Activated T-cell treated with anti-CD3 and anti-CD28 coated beads, Interleukin-2, amount 50 U/mL, for 72 hours (primary cell): ENCODE measurements around the gene WFIKKN1. TPM values are rescaled to one million over a fixed set of nuclear protein-coding genes. Genes with fewer than 3 reads are reported as not detected.

Experiments
- ATAC-seq, 2 donors: fragments of 150-1000 bp; cut with Tn5 transposase; replicated peaks in 1 of 2; 2 replicates each; pipeline ENCODE4 v1.10.0; 2021; ENCODE audit warnings: moderate library complexity in 2 of 2, mild to moderate bottlenecking in 1 of 2
- DNase-seq, 2 donors: peaks; one replicate each; pipeline ENCODE4 v3.0.0; 2021 to 2022; ENCODE audit warnings: mixed read lengths in 1 of 2
- H3K27ac Mint-ChIP-seq: one replicate; pipeline ENCODE4 v1.8.0; 2022; ENCODE audit warnings: mild to moderate bottlenecking, moderate library complexity, mixed read lengths
- H3K27me3 Mint-ChIP-seq: one replicate; pipeline ENCODE4 v1.8.0; 2022; ENCODE audit warnings: low read depth, mixed read lengths
- H3K36me3 Mint-ChIP-seq, 2 donors: one replicate each; pipeline ENCODE4 v1.8.0; 2022; ENCODE audit warnings: mixed read lengths in 2 of 2, mild to moderate bottlenecking in 1 of 2; ENCODE audit not compliant: insufficient read depth in 2 of 2
- H3K4me1 Mint-ChIP-seq: one replicate; pipeline ENCODE4 v1.8.0; 2022; ENCODE audit warnings: low read depth, mixed read lengths
- H3K4me3 Mint-ChIP-seq, 2 donors: one replicate each; pipeline ENCODE4 v1.8.0; 2022; ENCODE audit warnings: mild to moderate bottlenecking in 2 of 2, mixed read lengths in 2 of 2, moderate library complexity in 2 of 2
- H3K9me3 Mint-ChIP-seq, 2 donors: one replicate each; pipeline ENCODE4 v1.8.0; 2022; ENCODE audit warnings: mixed read lengths in 2 of 2
- total RNA-seq, 2 donors: library from RNA; stranded (reverse); gene quantifications; one replicate each; pipeline ENCODE4 v1.2.3, GENCODE V29; 2022

WFIKKN1 gene
- total RNA-seq, 2 donors from 2014 or later: 0.49 to 0.72 TPM

- no peaks in the 10 kb centered on the region for H3K27me3 Mint-ChIP-seq
- H3K36me3 Mint-ChIP-seq: peaks cover 2% of the 10 kb centered on the region in 2 donors
- peaks cover 26% of the 10 kb centered on the region for H3K4me1 Mint-ChIP-seq
- ATAC-seq: no peak
- no peak for DNase-seq
- no peaks in the 10 kb centered on the region for H3K9me3 Mint-ChIP-seq
- H3K27ac Mint-ChIP-seq: peak overlapping the region; percentile 46
- no peak overlapping the region for H3K4me3 Mint-ChIP-seq
Measured at GRCh38 chr16:600781-601180, 30.0 kb upstream of the WFIKKN1 start.

- Mint-ChIP-seq H3K36me3 (peaks cover 0 to 2% of the 10 kb centered on the region in 2 donors), H3K4me3 (no peak overlapping the region), H3K9me3 (no peaks in the 10 kb centered on the region), H3K27me3 (no peaks in the 10 kb centered on the region), H3K27ac (no peak overlapping the region), H3K4me1 (peaks cover 35% of the 10 kb centered on the region)
- DNase-seq (no peak), ATAC-seq (no peak)
Measured at GRCh38 chr16:603933-604332, 26.9 kb upstream of the WFIKKN1 start.

- Mint-ChIP-seq H3K4me1 (peaks cover 39% of the 10 kb centered on the region), H3K27ac (no peak overlapping the region), H3K4me3 (no peak overlapping the region), H3K27me3 (no peaks in the 10 kb centered on the region), H3K36me3 (peaks cover 0 to 2% of the 10 kb centered on the region in 2 donors), H3K9me3 (no peaks in the 10 kb centered on the region)
- no peak for DNase-seq
- no peak for ATAC-seq
Measured at GRCh38 chr16:606656-607307, 24.0 kb upstream of the WFIKKN1 start.

- peak; percentile 67 to 72 for DNase-seq
- H3K4me1 Mint-ChIP-seq: peaks cover 33% of the 10 kb centered on the region
- H3K9me3 Mint-ChIP-seq: no peaks in the 10 kb centered on the region
- ATAC-seq: peak; percentile 96
- no peak overlapping the region for H3K27ac Mint-ChIP-seq
- H3K4me3 Mint-ChIP-seq: peak overlapping the region in 1 of 2 donors; percentile 37
- peaks cover 0 to 2% of the 10 kb centered on the region in 2 donors for H3K36me3 Mint-ChIP-seq
- no peaks in the 10 kb centered on the region for H3K27me3 Mint-ChIP-seq
Measured at GRCh38 chr16:608019-608418, 22.8 kb upstream of the WFIKKN1 start.

GRCh38 chr16:609316-609715 lies 21.5 kb upstream of the WFIKKN1 start:
- H3K9me3 Mint-ChIP-seq: no peaks in the 10 kb centered on the region
- DNase-seq: no peak
- H3K27me3 Mint-ChIP-seq: no peaks in the 10 kb centered on the region
- no peak overlapping the region for H3K4me3 Mint-ChIP-seq
- ATAC-seq: no peak
- peaks cover 29% of the 10 kb centered on the region for H3K4me1 Mint-ChIP-seq
- peaks cover 0 to 2% of the 10 kb centered on the region in 2 donors for H3K36me3 Mint-ChIP-seq
- H3K27ac Mint-ChIP-seq: no peak overlapping the region

- ATAC-seq: no peak
- H3K4me3 Mint-ChIP-seq: no peak overlapping the region
- H3K27ac Mint-ChIP-seq: no peak overlapping the region
Measured at GRCh38 chr16:609984-610383, 20.8 kb upstream of the WFIKKN1 start.

GRCh38 chr16:610513-611381 lies 20.0 kb upstream of the WFIKKN1 start:
- H3K36me3 Mint-ChIP-seq: no peaks in the 10 kb centered on the region
- peak; percentile 26 to 45 for ATAC-seq
- H3K4me3 Mint-ChIP-seq: no peak overlapping the region
- no peaks in the 10 kb centered on the region for H3K27me3 Mint-ChIP-seq
- no peaks in the 10 kb centered on the region for H3K9me3 Mint-ChIP-seq
- H3K4me1 Mint-ChIP-seq: peaks cover 26% of the 10 kb centered on the region
- DNase-seq: peak; percentile 53 to 74
- no peak overlapping the region for H3K27ac Mint-ChIP-seq

More at GRCh38 chr16:609984-610383, 20.8 kb upstream of the WFIKKN1 start:
- Mint-ChIP-seq H3K9me3 (no peaks in the 10 kb centered on the region), H3K27me3 (no peaks in the 10 kb centered on the region), H3K36me3 (peaks cover 0 to 2% of the 10 kb centered on the region in 2 donors), H3K4me1 (peaks cover 26% of the 10 kb centered on the region)
- no peak for DNase-seq

- Mint-ChIP-seq H3K27me3 (no peaks in the 10 kb centered on the region), H3K4me1 (peaks cover 4% of the 10 kb centered on the region)
- no peak for ATAC-seq
Measured at GRCh38 chr16:615122-615521, 15.7 kb upstream of the WFIKKN1 start.

GRCh38 chr16:616733-617586 lies 13.8 kb upstream of the WFIKKN1 start:
- Mint-ChIP-seq H3K4me1 (no peaks in the 10 kb centered on the region), H3K27ac (no peak overlapping the region), H3K4me3 (no peak overlapping the region), H3K36me3 (no peaks in the 10 kb centered on the region), H3K9me3 (no peaks in the 10 kb centered on the region), H3K27me3 (no peaks in the 10 kb centered on the region)
- DNase-seq (no peak), ATAC-seq (no peak)

More at GRCh38 chr16:615122-615521, 15.7 kb upstream of the WFIKKN1 start:
- no peaks in the 10 kb centered on the region for H3K9me3 Mint-ChIP-seq
- no peak overlapping the region for H3K4me3 Mint-ChIP-seq
- no peak overlapping the region for H3K27ac Mint-ChIP-seq
- no peaks in the 10 kb centered on the region for H3K36me3 Mint-ChIP-seq
- no peak for DNase-seq

GRCh38 chr16:617855-618254 lies 12.9 kb upstream of the WFIKKN1 start:
- ATAC-seq (no peak), DNase-seq (no peak)
- Mint-ChIP-seq H3K27ac (no peak overlapping the region), H3K27me3 (no peaks in the 10 kb centered on the region), H3K36me3 (no peaks in the 10 kb centered on the region), H3K4me3 (no peak overlapping the region), H3K4me1 (no peaks in the 10 kb centered on the region), H3K9me3 (no peaks in the 10 kb centered on the region)

GRCh38 chr16:619476-620100 lies 11.2 kb upstream of the WFIKKN1 start:
- Mint-ChIP-seq H3K27me3 (no peaks in the 10 kb centered on the region), H3K9me3 (no peaks in the 10 kb centered on the region), H3K4me1 (no peaks in the 10 kb centered on the region), H3K36me3 (no peaks in the 10 kb centered on the region), H3K4me3 (no peak overlapping the region), H3K27ac (no peak overlapping the region)
- ATAC-seq: no peak
- DNase-seq: no peak

GRCh38 chr16:620700-621525 lies 9.9 kb upstream of the WFIKKN1 start:
- no peak overlapping the region for H3K27ac Mint-ChIP-seq
- H3K36me3 Mint-ChIP-seq: no peaks in the 10 kb centered on the region
- DNase-seq (no peak), ATAC-seq (no peak)
- H3K9me3 Mint-ChIP-seq: no peaks in the 10 kb centered on the region
- no peak overlapping the region for H3K4me3 Mint-ChIP-seq
- no peaks in the 10 kb centered on the region for H3K4me1 Mint-ChIP-seq
- no peaks in the 10 kb centered on the region for H3K27me3 Mint-ChIP-seq
